HG02840 (cell line): ENCODE results near the gene FGFR1OP2.

Experiments
- ATAC-seq: cut with Tn5 transposase; IDR thresholded peaks from one replicate; pipeline ENCODE4 v1.9.1; 2021; ENCODE audit warnings: mild to moderate bottlenecking, moderate library complexity, moderate number of reproducible peaks; ENCODE audit not compliant: unreplicated experiment, low FRiP score

FGFR1OP2 gene

GRCh38 chr12:27000961-27001360 lies 62.7 kb downstream of the FGFR1OP2 start:
- ATAC-seq, result no peak

- ATAC-seq, result no peak
Observed at GRCh38 chr12:27001663-27002062, 63.4 kb downstream of the FGFR1OP2 start.

- no peak for ATAC-seq
Observed at GRCh38 chr12:27002141-27002540, 63.9 kb downstream of the FGFR1OP2 start.

DNA sequence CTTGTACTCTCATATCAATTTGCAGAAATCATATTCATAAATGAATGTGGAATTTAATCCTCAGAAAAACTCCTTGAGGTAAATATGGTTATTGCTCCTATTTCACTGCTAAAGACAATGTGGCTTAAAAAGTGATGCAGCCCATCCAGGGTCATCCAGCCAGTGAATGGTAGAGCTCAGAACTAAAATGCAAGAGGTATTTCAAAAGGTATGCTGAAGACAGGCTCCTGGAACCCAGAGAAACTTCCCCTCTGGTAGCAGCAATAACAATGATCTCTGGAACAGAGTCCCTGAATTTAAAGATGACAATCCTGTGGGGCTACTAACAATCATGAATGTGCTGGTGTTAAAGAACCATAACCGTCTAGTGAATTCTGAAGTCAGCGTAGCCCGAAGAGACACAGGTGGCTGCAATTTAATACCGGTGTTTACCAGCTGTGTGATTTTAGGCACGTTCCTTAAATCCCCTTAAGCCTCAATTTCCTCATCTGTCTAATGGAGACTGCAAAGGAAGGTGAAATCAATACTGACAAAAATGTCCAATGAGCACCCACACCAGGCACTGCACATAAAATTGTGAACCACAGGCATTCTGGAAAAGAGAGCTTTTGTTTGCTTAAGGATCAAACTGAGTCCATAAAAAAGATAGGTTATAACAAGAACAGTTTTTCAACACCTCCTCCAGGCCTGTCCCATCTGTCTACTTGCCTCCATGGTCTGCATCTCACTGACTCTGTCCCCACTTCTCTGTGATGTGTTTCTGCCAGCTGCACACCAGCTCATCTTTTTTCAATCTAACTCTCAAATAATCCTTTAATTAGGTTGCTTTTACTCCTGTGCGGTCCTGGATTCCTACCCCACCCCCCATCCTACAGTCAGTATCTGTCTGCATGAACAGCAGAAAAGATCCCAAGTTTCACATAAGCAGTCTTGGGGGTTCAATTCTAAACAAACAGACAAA lies 65.4 kb downstream of the FGFR1OP2 start:
- no peak for ATAC-seq

- ATAC-seq, result no peak
Observed at GRCh38 chr12:27005495-27005894, 67.2 kb downstream of the FGFR1OP2 start.

- no peak for ATAC-seq
Observed at GRCh38 chr12:27006797-27007467, 68.7 kb downstream of the FGFR1OP2 start.

- ATAC-seq, result no peak
Observed at GRCh38 chr12:27008081-27008480, 69.8 kb downstream of the FGFR1OP2 start.

GRCh38 chr12:27009881-27010301 lies 71.6 kb downstream of the FGFR1OP2 start:
- ATAC-seq, result no peak

DNA sequence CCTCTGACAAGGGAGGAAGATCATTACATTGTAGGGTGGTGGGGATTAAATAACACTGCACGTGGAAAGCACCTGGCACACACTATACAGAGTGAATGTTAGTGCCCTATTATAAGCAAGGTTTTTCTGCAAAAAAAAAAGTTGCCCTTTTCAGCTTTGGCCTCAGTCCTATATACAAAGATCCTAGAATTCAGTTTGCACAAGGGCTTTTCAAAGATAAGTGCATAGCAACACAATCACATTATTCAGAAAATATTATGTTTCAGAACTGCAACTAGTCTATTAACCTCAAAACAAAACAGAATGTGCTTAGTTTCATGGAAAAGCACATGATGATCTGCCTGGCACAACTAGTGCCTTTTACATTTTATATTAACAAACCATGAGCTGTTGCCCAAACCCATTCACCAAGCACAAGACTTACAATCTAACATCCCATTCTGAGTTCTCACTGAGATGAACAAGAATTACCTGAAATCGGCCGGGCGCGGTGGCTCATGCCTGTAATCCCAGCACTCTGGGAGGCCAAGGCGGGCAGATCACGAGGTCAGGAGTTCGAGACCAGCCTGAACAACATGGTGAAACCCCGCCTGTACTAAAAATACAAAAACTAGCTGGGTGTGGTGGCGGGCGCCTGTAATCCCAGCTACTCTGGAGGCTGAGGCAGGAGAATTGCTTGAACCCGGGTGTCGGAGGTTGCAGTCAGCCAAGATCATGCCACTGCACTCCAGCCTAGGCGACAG lies 74.1 kb downstream of the FGFR1OP2 start:
- ATAC-seq, result no peak

DNA sequence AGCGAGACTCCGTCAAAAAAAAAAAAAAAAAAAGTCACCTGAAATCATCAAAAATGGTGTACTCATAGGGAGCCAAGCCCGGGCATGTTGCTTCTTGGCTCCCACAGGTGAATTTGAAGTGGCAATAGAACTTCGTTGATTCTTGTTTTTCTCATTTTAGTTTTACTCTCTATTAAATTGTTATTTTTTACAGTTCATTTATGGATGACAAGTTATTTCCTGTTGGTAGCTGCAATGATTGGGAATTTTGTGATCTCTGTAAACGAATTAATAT lies 74.6 kb downstream of the FGFR1OP2 start:
- no peak for ATAC-seq

DNA sequence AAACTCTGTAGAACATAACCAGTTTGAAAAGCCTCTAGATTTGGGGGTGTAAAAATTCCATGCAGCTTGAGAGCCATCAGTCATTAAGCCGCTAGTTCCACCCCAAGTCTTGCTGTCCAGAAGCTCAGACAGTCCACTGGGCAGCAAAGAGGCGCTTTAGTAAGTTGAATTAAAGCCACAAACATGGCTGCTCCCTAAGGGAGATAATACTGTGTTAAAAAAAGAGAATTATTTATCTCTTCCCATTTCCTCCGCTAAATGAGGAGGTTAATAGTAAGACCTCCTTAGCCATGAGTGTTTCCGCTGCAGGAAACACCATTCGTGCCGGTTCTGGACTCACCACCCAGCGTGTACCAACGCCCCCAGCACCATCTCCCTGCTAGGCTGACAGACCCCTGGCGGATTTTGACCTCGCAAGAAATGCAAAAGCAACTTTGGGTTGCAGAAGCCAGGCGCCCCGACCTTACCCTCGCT lies 75.4 kb downstream of the FGFR1OP2 start:
- ATAC-seq, result peak; percentile 27

- ATAC-seq, result peak; percentile 90
Observed at GRCh38 chr12:27014085-27014858, 76.0 kb downstream of the FGFR1OP2 start, which contains the start of gene TM7SF3. Gene TM7SF3 (minus strand): TSS chr12:27014384. CDS start chr12:27014168, 216 bp downstream.

DNA sequence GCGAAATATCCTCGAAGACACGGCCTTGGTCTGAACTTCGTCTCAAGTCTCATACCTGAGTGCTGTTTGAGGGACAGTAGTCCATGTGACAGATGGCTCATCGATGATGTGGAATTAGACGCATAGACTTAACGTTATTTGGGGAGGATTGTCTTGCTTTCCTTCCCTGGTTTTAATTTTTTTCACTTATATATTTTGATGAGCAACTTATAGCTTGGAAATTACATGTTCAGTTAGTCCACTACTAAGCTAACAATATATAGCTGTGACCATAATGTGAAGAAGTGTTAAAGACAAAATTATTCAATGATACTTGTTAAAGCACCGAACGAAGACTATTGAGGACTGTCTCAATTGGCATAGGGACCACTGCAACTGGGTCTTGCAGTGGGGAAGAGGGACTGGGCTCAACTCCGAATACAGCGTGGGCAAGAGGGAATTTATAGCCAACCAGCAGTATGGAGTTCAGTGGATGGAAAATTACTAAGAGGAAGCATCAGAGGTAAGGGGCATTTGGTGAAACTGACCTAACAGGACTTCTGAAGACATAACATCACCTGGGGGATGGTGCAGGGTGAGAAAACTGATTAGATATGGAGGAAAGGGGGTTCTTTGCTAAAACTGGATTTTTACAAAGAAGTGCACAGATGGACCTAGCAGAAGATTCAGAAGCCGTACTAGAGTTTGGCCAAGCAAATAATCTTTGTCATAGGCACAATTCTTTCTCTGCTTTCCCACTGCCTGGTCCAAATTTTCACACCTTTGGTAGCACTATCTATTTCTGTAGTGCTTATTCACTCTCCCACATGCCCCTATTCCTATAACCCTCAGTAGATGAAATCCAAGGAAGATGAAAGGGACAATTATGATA lies 76.8 kb downstream of the FGFR1OP2 start:
- no peak for ATAC-seq

DNA sequence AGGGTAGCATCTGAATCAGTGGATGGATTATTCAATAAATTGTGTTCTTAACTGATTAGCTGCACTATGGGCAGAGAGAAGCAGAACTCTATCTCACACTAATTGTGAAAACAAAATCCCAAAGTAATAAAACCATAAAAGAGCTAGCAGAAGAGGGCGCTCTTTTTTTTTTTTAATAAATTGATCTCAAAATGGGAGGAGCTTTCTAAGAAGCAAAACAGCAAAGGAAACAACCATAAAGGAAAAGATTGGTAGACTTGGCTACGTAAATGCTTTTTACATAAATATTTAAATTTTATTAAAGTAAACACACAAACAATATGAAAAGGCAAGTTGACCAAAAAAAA lies 77.4 kb downstream of the FGFR1OP2 start:
- ATAC-seq, result no peak
